H1 (cell line): ENCODE results near the gene ETV2. TPM values are rescaled to one million over a fixed set of nuclear protein-coding genes. Genes with fewer than 3 reads are reported as not detected.

Source experiments
- CTCF ChIA-PET: fragments of 300-600 bp; sonication (Branson Sonifier 250); formaldehyde crosslinking; loops from one replicate; lab custom pipeline; 2021; ENCODE audit not compliant: partially characterized antibody; lab: Charles Lee
- POLR2A ChIA-PET: fragments of 300-600 bp; sonication (Branson Sonifier 250); formaldehyde crosslinking; loops from one replicate; lab custom pipeline; 2021; ENCODE audit warnings: inconsistent platforms; ENCODE audit not compliant: partially characterized antibody; lab: Charles Lee
- DNase-seq, 2 experiments: peaks; one replicate each; pipeline versions ENCODE4 v3.0.0 to v3.0.0-alpha.2; 2010 to 2022; ENCODE audit warnings: low spot score in 2 of 2, low read depth in 1 of 2, mixed read lengths in 1 of 2
- FAIRE-seq: peaks from 2 replicates; lab custom pipeline; 2011; peaks lifted over from hg19 to GRCh38; lab: Jason Lieb, UNC
- H2AFZ ChIP-seq: 2 replicates; pipeline ENCODE4 v1.8.1; 2012; ENCODE audit warnings: low read length, inconsistent platforms
- H2AK5ac ChIP-seq: 2 replicates; pipeline ENCODE4 v1.6.1; 2013; ENCODE audit warnings: low read depth, low read length
- H2BK120ac ChIP-seq: replicated peaks from 2 replicates; pipeline ENCODE3; 2013; ENCODE audit warnings: low read depth, low read length, inconsistent platforms
- H2BK12ac ChIP-seq: 2 replicates; pipeline ENCODE4 v1.6.1; 2013; ENCODE audit warnings: low read depth, low read length
- H2BK15ac ChIP-seq: 2 replicates; pipeline ENCODE4 v1.6.1; 2013; ENCODE audit warnings: low read length
- H2BK20ac ChIP-seq: 2 replicates; pipeline ENCODE4 v1.6.1; 2013; ENCODE audit warnings: low read length
- H2BK5ac ChIP-seq: 2 replicates; pipeline ENCODE4 v1.6.1; 2013; ENCODE audit warnings: low read depth, low read length
- H3K14ac ChIP-seq: 2 replicates; pipeline ENCODE4 v1.6.1; 2013; ENCODE audit warnings: inconsistent platforms; ENCODE audit not compliant: insufficient read length
- H3K18ac ChIP-seq: 2 replicates; pipeline ENCODE4 v1.6.1; 2013; ENCODE audit warnings: low read length; ENCODE audit errors: extremely low read depth
- H3K23ac ChIP-seq: 2 replicates; pipeline ENCODE4 v1.6.1; 2013; ENCODE audit warnings: inconsistent platforms; ENCODE audit not compliant: insufficient read length
- H3K23me2 ChIP-seq: 2 replicates; pipeline ENCODE4 v1.6.1; 2013; ENCODE audit warnings: low read depth, low read length
- H3K27ac ChIP-seq: 2 replicates; pipeline ENCODE4 v1.6.1; 2011; ENCODE audit warnings: low read depth, low read length, inconsistent platforms
- H3K27me3 ChIP-seq, 4 experiments: replicated peaks in 1 of 4; 1 replicate in 1 of 4; 2 replicates in 3 of 4; pipeline versions ENCODE4 v1.6.1 to v1.8.1; 2011 to 2013; ENCODE audit warnings: low read length in 3 of 4, mild to moderate bottlenecking in 3 of 4, inconsistent platforms in 2 of 4, mixed read lengths in 2 of 4, moderate library complexity in 1 of 4; ENCODE audit not compliant: control insufficient read depth in 3 of 4, insufficient read depth in 3 of 4; ENCODE audit errors: extremely low read depth in 1 of 4
- H3K36me3 ChIP-seq, 4 experiments: 2 replicates each; pipeline versions ENCODE4 v1.6.1 to v1.8.1; 2011 to 2013; ENCODE audit warnings: mild to moderate bottlenecking in 4 of 4, low read length in 3 of 4, moderate library complexity in 2 of 4, control low read depth in 1 of 4, inconsistent platforms in 1 of 4; ENCODE audit not compliant: insufficient read depth in 4 of 4, control insufficient read depth in 2 of 4
- H3K4ac ChIP-seq: replicated peaks from 2 replicates; pipeline ENCODE3; 2013; ENCODE audit warnings: low read length, low read depth, mixed read lengths, inconsistent platforms; ENCODE audit not compliant: insufficient read length
- H3K4me1 ChIP-seq, 4 experiments: replicated peaks in 1 of 4; 1 replicate in 1 of 4; 2 replicates in 3 of 4; pipeline versions ENCODE4 v1.6.1 to v1.8.1; 2011 to 2013; ENCODE audit warnings: low read length in 3 of 4, inconsistent platforms in 2 of 4, mixed read lengths in 1 of 4; ENCODE audit not compliant: insufficient read depth in 4 of 4, control insufficient read depth in 3 of 4
- H3K4me2 ChIP-seq, 2 experiments: 2 replicates each; pipeline versions ENCODE4 v1.6.1 to v1.8.1; 2011 to 2013; ENCODE audit warnings: low read depth in 2 of 2, low read length in 2 of 2, control low read depth in 1 of 2, inconsistent platforms in 1 of 2, mild to moderate bottlenecking in 1 of 2; ENCODE audit not compliant: insufficient read depth in 1 of 2
- H3K4me3 ChIP-seq, 4 experiments: fragments of 200-600, 300-600 bp in 1 of 4; sonication (generic), shearing (Covaris generic), sonication (Bioruptor Twin) in 1 of 4; 2 replicates each; pipeline versions ENCODE4 v1.5.1 to v1.8.1; 2011 to 2016; ENCODE audit warnings: low read length in 4 of 4, low read depth in 3 of 4, control low read depth in 2 of 4, inconsistent platforms in 2 of 4, mild to moderate bottlenecking in 2 of 4, mixed read lengths in 1 of 4, moderate library complexity in 1 of 4; ENCODE audit not compliant: insufficient read depth in 2 of 4; ENCODE audit errors: extremely low read depth in 1 of 4
- H3K56ac ChIP-seq: replicated peaks from 2 replicates; pipeline ENCODE3; 2013; ENCODE audit warnings: low read depth, mild to moderate bottlenecking, mixed read lengths, low read length, inconsistent platforms; ENCODE audit not compliant: insufficient read length
- H3K79me1 ChIP-seq: 2 replicates; pipeline ENCODE4 v1.6.1; 2013; ENCODE audit warnings: low read depth, low read length, control low read depth
- H3K79me2 ChIP-seq, 2 experiments: 2 replicates each; pipeline versions ENCODE4 v1.6.1 to v1.8.1; 2012 to 2013; ENCODE audit warnings: low read length in 2 of 2, mild to moderate bottlenecking in 2 of 2, inconsistent platforms in 1 of 2; ENCODE audit not compliant: insufficient read depth in 2 of 2, control insufficient read depth in 1 of 2
- H3K9ac ChIP-seq, 4 experiments: replicated peaks in 1 of 4; 1 replicate in 1 of 4; 2 replicates in 3 of 4; pipeline versions ENCODE4 v1.6.1 to v1.8.1; 2011 to 2013; ENCODE audit warnings: low read depth in 3 of 4, low read length in 3 of 4, control low read depth in 2 of 4, mild to moderate bottlenecking in 2 of 4, moderate library complexity in 2 of 4, inconsistent platforms in 1 of 4; ENCODE audit errors: extremely low read depth in 1 of 4
- H3K9me3 ChIP-seq, 2 experiments: 2 replicates each; pipeline versions ENCODE4 v1.6.1 to v1.8.1; 2012 to 2013; ENCODE audit warnings: mild to moderate bottlenecking in 2 of 2, moderate library complexity in 2 of 2, control low read depth in 1 of 2, inconsistent platforms in 1 of 2, low read depth in 1 of 2, low read length in 1 of 2, mixed read lengths in 1 of 2; ENCODE audit not compliant: insufficient read depth in 2 of 2
- H4K20me1 ChIP-seq, 2 experiments: replicated peaks in 1 of 2; 2 replicates each; pipeline versions ENCODE3 to v1.8.1; 2011 to 2013; ENCODE audit warnings: inconsistent platforms in 2 of 2, low read length in 2 of 2, mild to moderate bottlenecking in 1 of 2; ENCODE audit not compliant: insufficient read depth in 2 of 2, control insufficient read depth in 1 of 2
- H4K5ac ChIP-seq: 2 replicates; pipeline ENCODE4 v1.6.1; 2013; ENCODE audit warnings: low read length, low read depth, mixed read lengths, inconsistent platforms; ENCODE audit not compliant: insufficient read length
- H4K8ac ChIP-seq: 2 replicates; pipeline ENCODE4 v1.8.0; 2013; ENCODE audit warnings: mild to moderate bottlenecking, moderate library complexity, low read length, inconsistent platforms; ENCODE audit not compliant: insufficient read depth; ENCODE audit errors: extremely low read depth
- H4K91ac ChIP-seq: replicated peaks from 2 replicates; pipeline ENCODE3; 2013; ENCODE audit warnings: low read length, mixed read lengths, inconsistent platforms; ENCODE audit not compliant: insufficient read length
- ASH2L ChIP-seq: fragments of 200-600, 300-600 bp; sonication (generic); IDR thresholded peaks from one replicate; pipeline ENCODE4 v1.7.1; 2017; ENCODE audit warnings: low read length
- BRCA1 ChIP-seq: IDR thresholded peaks from 2 replicates; pipeline ENCODE4 v1.6.1; 2012; ENCODE audit warnings: low read depth, low read length, improper control_type of control experiment
- CBX5 ChIP-seq: fragments of 300-800, 300-1000 bp; sonication (generic); IDR thresholded peaks from 2 replicates; pipeline ENCODE4 v1.7.1; 2016; ENCODE audit warnings: antibody characterized with exemption, low read length, low read depth
- CREB1 ChIP-seq: IDR thresholded peaks from 2 replicates; pipeline ENCODE4 v1.6.1; 2012; ENCODE audit warnings: inconsistent platforms
- EP300 ChIP-seq, 2 experiments: IDR thresholded peaks; 1 replicate in 1 of 2; 2 replicates in 1 of 2; pipeline ENCODE4 v1.6.1; 2011 to 2012; ENCODE audit warnings: low read depth in 2 of 2, low read length in 2 of 2, mild to moderate bottlenecking in 2 of 2, borderline replicate concordance in 1 of 2, inconsistent platforms in 1 of 2, moderate library complexity in 1 of 2
- GTF2F1 ChIP-seq: IDR thresholded peaks from 2 replicates; pipeline ENCODE4 v1.6.1; 2012; ENCODE audit warnings: low read depth, low read length, improper control_type of control experiment, borderline replicate concordance
- MAFK ChIP-seq: IDR thresholded peaks from 2 replicates; pipeline ENCODE4 v1.6.1; 2012; ENCODE audit warnings: low read depth, mild to moderate bottlenecking, improper control_type of control experiment, low read length
- PHF8 ChIP-seq: fragments of 200-600 bp; sonication (generic); conservative IDR thresholded peaks from 2 replicates; pipeline ENCODE4 v1.7.1; 2012; ENCODE audit warnings: low read depth, mild to moderate bottlenecking, inconsistent platforms, low read length, moderate library complexity
- RAD21 ChIP-seq, 2 experiments: IDR thresholded peaks in 1 of 2; conservative IDR thresholded peaks in 1 of 2; 2 replicates each; pipeline ENCODE4 v1.6.1; 2011; ENCODE audit warnings: low read depth in 2 of 2, low read length in 2 of 2, improper control_type of control experiment in 1 of 2, inconsistent platforms in 1 of 2, mild to moderate bottlenecking in 1 of 2, moderate library complexity in 1 of 2
- WGBS, 2 experiments: shearing (Covaris generic) in 1 of 2; methylation state at CpG; one replicate each; pipeline versions ENCODE4 v1.1.6 to v1.1.7; 2013 to 2015; ENCODE audit warnings: low lambda C conversion rate in 2 of 2, mixed read lengths in 2 of 2, inconsistent platforms in 1 of 2, low coverage in 1 of 2, missing lambda C conversion rate in 1 of 2; ENCODE audit not compliant: insufficient replicate concordance in 2 of 2, insufficient coverage in 1 of 2, insufficient read length in 1 of 2; ENCODE audit errors: extremely low coverage in 1 of 2, missing lambda C conversion rate in 1 of 2; 5-methylcytosine and 5-hydroxymethylcytosine counted together
- polyA plus RNA-seq, 7 experiments: library from polyadenylated mRNA; depleted of rRNA in 3 of 7; stranded (reverse) in 5 of 7; unstranded in 2 of 7; fragments of >200 nt in 5 of 7; fragments of 200-250 nt in 2 of 7; gene quantifications; 1 replicate in 5 of 7; 2 replicates in 1 of 7; 4 replicates in 1 of 7; pipeline versions ENCODE4 v1.2.1 to v1.2.3, GENCODE V29; 2011 to 2013; ENCODE audit warnings: missing spikeins in 2 of 7, mixed read lengths in 2 of 7
- total RNA-seq: library from RNA; stranded (reverse); fragmentation: NEBNext Ultra II Directional; extraction: Animal tissue kit (Norgen Biotek cat#: 25700); gene quantifications from 2 replicates; pipeline ENCODE4 v1.2.1, GENCODE V29; 2021
- TF ChIP-seq, protein P1 (sequence below): IDR thresholded peaks from 2 replicates; pipeline ENCODE4 v1.6.1; 2011; ENCODE audit warnings: low read depth, mild to moderate bottlenecking, low read length; ENCODE audit not compliant: insufficient read depth

ETV2 gene
- total and polyA plus RNA-seq, 2 of the 8 experiments (the other 6 are each of a cell fraction or from before 2014, with no cell fraction given), result 0.88 to 1.3 TPM

DNA sequence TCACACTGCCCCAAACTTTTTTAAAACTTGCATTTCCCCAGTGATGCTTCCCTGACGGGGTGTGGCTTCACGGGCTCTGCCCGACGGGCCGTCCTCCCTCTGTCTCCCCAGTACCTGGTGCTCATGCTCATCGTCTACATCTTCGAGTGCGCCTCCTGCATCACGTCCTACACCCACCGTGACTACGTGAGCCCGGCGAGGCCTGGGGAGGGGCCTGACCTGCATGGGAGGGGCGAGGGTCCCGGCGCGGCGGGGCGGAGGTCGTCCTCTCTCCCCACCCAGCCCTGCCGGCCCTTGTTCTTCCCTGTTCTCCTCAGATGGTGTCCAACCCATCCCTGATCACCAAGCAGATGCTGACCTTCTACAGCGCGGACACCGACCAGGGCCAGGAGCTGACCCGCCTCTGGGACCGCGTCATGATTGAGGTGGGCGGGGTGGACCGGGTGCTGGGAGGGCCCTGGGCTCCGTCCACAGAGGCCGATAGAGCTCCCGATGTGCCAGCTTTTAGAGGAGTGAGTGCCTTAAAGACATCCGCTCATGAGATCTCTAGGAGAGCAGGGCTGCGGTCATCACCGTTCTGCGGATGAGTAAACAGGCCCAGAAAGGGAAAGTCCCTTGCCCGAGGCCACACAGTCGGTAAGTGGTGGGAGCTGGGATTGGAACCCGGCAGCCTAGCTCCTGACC lies 31.7 kb downstream of the ETV2 start:
- peak overlapping the region; percentile 67; the same call in 1 of the 2 replicates for H2BK5ac ChIP-seq
- no peak overlapping the region for H3K56ac ChIP-seq
- no peak overlapping the region for H3K14ac ChIP-seq
- FAIRE-seq (peak; percentile 62), DNase-seq (peak; percentile 21 to 89)
- no peak overlapping the region for H3K23ac ChIP-seq
- peak overlapping the region; percentile 59 to 76 for H3K4me2 ChIP-seq
- peak overlapping the region; percentile 40 for H4K5ac ChIP-seq
- H2BK15ac ChIP-seq, result no peak overlapping the region; the same call in 1 of the 2 replicates
- peak overlapping the region in 2 of 4 experiments; percentile 8 to 10; a peak in 2 of 7 replicates for H3K9ac ChIP-seq
- 0 out of 2 replicates have a peak overlapping the region, but pooled peaks have one; percentile 29 for H2BK12ac ChIP-seq
- peaks cover 0 to 4% (median 1%) of the 10 kb centered on the region in 4 experiments; a peak in 1 of 7 replicates for H3K27me3 ChIP-seq
- H3K18ac ChIP-seq, result 0 out of 2 replicates have a peak overlapping the region, but pooled peaks have one; percentile 40
- peaks cover 0 to 3% (median 0%) of the 10 kb centered on the region in 4 experiments; a peak in 2 of 7 replicates for H3K4me1 ChIP-seq
- no peaks in the 10 kb centered on the region for H3K79me1 ChIP-seq
- no peaks in the 10 kb centered on the region for H4K20me1 ChIP-seq
- H2AFZ ChIP-seq, result peak overlapping the region; percentile 95
- H2AK5ac ChIP-seq, result no peak overlapping the region
- no peak overlapping the region for H2BK20ac ChIP-seq
- H3K9me3 ChIP-seq, result no peaks in the 10 kb centered on the region
- no peaks in the 10 kb centered on the region; the same call in 1 of the 2 replicates for H3K23me2 ChIP-seq
- H3K4me3 ChIP-seq, result peak overlapping the region; percentile 61 to 77 (median 62)
- POLR2A ChIA-PET, result interaction anchor here (0.6 to 1.9 kb wide), 6 partner anchors 13 to 31 kb away, joined by 3 to 5 read pairs (median 4); partner anchors contain the start of gene COX6B1
- H4K91ac ChIP-seq, result peak overlapping the region; percentile 7
- peak overlapping the region; percentile 29; the same call in 1 of the 2 replicates for H3K27ac ChIP-seq
- H4K8ac ChIP-seq, result peak overlapping the region; percentile 75
- no peaks in the 10 kb centered on the region for H3K79me2 ChIP-seq
- CTCF ChIA-PET, result interaction anchor here (0.6 to 2.2 kb wide), 8 partner anchors 9 to 229 kb away, joined by 3 to 9 read pairs (median 4); no protein-coding TSS in a partner anchor
- no peaks in the 10 kb centered on the region for H3K36me3 ChIP-seq
- no peak overlapping the region for H2BK120ac ChIP-seq
- H3K4ac ChIP-seq, result no peak overlapping the region
- 8% methylated on average over 28 of the region's 39 CpGs; no CpG with 5 or more reads in 1 of the 2 experiments for WGBS, 2 experiments
- TF ChIP-seq EP300 (IDR thresholded peaks at IDR 0.05; ENCODE audit: borderline replicate concordance in 1 of 2, low read depth in 2 of 2, low read length in 2 of 2), result no peak
- no peak for TF ChIP-seq BRCA1
- no peak for TF ChIP-seq GTF2F1
- TF ChIP-seq CBX5, result no peak
- no peak for TF ChIP-seq RAD21 (IDR thresholded peaks at IDR 0.05 in 1 of 2, conservative IDR thresholded peaks at IDR 0.05 in 1 of 2; ENCODE audit: low read depth in 2 of 2, low read length in 2 of 2)
- TF ChIP-seq PHF8, result no peak
- peak; percentile 47 for TF ChIP-seq ASH2L
- no peak for TF ChIP-seq MAFK
- TF ChIP-seq CREB1, result peak; percentile 70
- TF ChIP-seq, protein P1, sequence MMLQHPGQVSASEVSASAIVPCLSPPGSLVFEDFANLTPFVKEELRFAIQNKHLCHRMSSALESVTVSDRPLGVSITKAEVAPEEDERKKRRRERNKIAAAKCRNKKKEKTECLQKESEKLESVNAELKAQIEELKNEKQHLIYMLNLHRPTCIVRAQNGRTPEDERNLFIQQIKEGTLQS, result no peak
